ENCODE data around the gene PFKFB3.
"Not testable (repeated sequence)": the region's sequence is repeated elsewhere in the genome, so short reads cannot be mapped to it uniquely, and the experiment has no call there.

- TF ChIP-seq ARNT (IDR thresholded peaks at IDR 0.05); HDGF (IDR thresholded peaks at IDR 0.05; ENCODE audit: borderline replicate concordance); NFRKB (IDR thresholded peaks at IDR 0.05); FOXM1 (IDR thresholded peaks at IDR 0.05; ENCODE audit: borderline replicate concordance); BHLHE40 (IDR thresholded peaks at IDR 0.05; ENCODE audit: borderline replicate concordance): not testable (repeated sequence)
Observed at GRCh38 chr10:6165933-6166332, 36.8 kb upstream of the PFKFB3 start.
